Iris pigment epithelial cell (primary cell): ENCODE data around the gene ZNF527.
A peak's percentile ranks its signal among the peaks of the same experiment; 100 is the strongest.
"Not testable (repeated sequence)": the region's sequence is repeated elsewhere in the genome, so short reads cannot be mapped to it uniquely, and the experiment has no call there.

Experiments
- DNase-seq: peaks from one replicate; pipeline ENCODE4 v3.0.0-alpha.2; 2011; ENCODE audit warnings: low read depth

The ZNF527 gene

GRCh38 chr19:37370880-37371661, at the start of gene ZNF527:
TSS of gene ZNF527 (plus strand) at chr19:37371099. CDS start at chr19:37374199, 3,100 bp downstream.
- DNase-seq = peak; percentile 99

DNA sequence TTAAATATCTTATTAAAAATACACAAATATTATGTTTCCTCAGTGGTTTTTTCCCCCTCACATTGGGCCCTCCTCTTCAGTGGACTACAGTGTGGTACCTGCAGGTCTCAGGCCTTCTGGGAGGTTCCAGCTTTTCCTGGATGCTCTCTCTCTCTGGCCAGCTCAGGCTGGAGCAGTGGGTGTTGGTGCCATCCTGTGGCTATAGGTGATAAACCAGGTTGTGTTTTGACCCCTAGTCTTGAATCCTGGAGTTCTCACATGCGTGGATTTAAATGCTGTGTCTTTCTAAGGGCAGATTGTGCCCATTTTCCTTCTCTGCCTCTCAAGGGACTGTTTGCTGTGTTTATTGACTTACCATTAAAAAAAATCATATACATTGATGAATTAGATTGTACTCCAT, 41.2 kb upstream of the ZNF527 start:
- no peak for DNase-seq

GRCh38 chr19:37332839-37333238, 38.1 kb upstream of the ZNF527 start:
- no peak for DNase-seq

- no peak for DNase-seq
Observed at GRCh38 chr19:37333457-37333856, 37.4 kb upstream of the ZNF527 start.

DNA sequence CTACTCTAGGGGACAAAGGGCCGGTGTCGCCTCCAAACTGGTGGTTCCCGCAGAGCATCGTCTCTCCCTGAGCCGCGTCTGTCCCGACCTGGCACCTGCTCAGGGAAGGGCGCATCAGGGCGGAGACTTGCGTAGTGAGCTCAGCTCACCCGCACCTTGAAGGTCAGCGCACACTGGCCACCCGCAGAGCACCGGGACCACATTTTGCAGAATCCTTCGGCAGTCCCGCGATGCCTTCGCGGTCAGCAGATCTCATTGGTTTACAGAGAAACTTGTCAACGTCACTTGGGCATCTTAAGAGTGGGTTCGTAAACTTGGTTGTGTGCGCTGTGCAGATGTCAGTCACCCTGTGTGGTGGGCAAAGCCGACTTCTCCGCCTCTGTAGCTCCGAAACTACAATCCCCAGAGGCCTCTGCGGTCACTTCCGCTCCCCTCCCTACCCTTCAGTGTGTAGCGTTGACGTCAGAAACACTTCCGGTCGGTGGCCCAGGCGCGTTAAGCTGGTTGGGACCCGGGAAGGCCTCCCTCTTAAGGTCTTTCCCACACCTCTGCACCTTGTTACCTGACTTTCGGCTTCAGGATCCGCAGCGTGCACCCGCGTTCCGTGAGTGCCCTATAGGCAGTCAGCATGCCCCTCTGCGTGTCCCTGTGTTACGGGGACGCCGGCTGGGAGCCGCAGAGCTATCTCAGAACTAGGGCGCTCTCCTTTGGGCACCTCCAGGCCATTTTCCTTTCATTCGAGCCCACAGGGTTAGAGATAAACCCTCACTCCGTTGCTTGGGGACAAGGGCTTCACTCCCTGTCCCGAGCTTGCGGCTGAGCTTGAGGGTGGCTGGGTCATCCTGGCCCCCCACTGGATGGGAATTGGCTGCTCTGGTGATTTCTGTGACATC, 36.5 kb upstream of the ZNF527 start:
- DNase-seq = peak; percentile 92

DNA sequence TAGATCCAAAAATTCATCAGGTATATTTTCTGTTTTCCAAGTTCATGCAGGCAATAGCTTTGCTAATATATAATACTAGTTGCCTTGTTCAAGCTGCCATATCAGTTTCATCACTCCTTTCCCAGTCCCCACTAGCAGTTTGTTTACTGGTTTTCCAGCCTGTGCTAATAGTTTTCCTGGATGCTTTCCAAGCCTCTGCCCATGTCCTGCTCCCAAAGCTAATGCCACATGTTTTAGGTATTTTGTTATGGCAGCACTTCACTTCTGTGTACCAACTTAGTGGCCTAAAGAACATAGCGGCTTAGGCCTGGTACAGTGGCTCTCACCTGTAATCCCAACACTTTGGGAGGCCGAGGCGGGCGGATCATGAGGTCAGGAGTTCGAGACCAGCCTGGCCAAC, 28.1 kb upstream of the ZNF527 start:
- DNase-seq = no peak

GRCh38 chr19:37346091-37346490, 24.8 kb upstream of the ZNF527 start:
- no peak for DNase-seq

DNA sequence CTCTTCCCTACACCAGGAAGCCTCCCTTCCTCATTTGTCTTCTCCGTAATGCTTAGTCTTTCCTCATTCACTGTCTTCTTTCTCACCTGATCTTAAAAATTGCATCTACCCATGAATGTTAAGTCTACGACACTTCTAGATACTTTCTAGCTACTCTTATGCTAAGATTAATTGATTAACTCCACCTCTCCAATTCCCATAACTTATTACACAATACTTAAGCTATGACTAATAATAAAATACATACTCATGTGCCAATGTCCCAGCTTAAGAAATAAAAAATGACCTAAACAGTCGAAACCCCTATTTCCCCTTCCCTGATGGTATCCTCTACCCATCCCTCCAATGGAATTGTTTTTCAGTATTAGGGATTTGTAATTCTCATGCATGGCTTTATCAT, 22.8 kb upstream of the ZNF527 start:
- no peak for DNase-seq

DNA sequence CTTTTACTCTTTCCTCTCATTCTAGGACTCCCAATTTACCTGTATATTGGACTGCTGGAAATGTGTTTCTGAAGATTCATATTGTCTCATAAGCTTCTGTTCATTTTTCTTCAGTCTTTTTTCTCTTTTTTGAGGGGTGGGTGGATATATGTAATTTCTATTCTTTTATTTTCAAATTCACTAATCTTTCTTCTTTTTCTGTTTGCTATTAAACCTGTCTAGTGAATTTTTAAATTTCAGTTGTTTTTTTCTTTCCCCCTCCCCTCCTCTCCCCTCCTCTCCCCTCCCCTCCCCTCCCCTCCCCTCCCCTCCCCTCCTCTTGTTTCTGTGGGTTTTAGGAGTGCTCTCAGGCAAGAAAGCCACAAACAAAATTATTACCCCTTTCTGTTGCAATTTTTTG, 16.9 kb upstream of the ZNF527 start:
- no peak for DNase-seq

DNA sequence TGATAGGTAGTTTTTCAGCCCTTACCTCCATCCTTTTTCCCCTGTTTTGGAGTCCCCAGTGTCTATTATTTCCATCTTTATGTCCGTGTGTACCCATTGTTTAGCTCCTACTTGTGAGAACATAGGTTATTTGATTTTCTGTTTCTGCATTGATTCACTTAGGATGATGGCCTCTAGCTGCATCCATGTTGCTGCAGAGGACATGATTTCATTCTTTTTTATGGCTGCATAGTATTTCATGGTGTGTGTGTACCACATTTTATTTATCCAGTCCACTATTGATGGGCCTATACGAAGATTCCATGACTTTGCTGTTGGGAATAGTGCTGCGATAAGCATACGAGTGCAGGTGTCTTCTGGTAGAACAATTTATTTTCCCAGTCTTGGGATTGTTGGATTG, 15.0 kb upstream of the ZNF527 start:
- no peak for DNase-seq

DNA sequence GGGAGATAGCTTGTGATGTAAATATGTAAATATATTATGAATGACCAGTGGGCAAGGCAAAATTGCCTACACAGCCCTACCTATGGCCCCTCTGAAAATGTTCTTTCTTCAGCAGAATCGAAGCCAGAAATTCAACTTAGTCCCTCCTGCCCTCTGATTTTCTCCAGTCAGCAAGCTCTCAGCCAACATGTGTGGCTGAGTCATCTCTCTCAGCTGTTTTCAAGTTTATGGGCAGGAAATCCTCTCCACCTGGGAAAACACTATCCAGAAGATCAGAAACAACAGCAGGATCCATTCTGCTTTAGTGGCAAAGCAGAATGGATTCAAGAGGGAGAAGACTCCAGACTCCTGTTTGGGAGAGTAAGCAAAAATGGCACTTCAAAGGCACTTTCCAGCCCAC, 8.9 kb upstream of the ZNF527 start:
- peak; percentile 85 for DNase-seq

- peak; percentile 36 for DNase-seq
Observed at GRCh38 chr19:37362733-37363132, 8.2 kb upstream of the ZNF527 start.

GRCh38 chr19:37370386-37370879, 466 bp upstream of the ZNF527 start:
- DNase-seq = not testable (repeated sequence)

- DNase-seq = no peak
Observed at GRCh38 chr19:37389234-37389633, 18.3 kb downstream of the ZNF527 start.

DNA sequence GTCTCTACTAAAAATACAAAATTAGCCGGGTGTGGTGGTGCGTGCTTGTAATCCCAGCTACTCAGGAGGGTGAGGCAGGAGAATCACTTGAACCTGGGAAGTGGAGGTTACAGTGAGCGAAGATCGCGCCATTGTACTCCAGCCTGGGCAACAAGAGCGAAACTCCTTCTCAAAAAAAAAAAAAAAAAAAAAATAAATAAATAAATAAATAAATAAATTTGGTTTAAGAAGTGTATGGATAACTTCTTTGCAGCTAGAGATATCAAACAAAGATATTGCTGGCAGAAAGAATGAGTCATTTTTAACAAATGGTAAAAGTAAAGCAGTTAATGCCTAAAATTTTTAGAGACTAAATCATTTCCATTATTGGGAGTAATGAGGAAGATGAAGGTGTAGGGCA, 20.5 kb downstream of the ZNF527 start:
- not testable (repeated sequence) for DNase-seq

GRCh38 chr19:37401078-37401477, 30.2 kb downstream of the ZNF527 start:
- DNase-seq = no peak

GRCh38 chr19:37403403-37403802, 32.5 kb downstream of the ZNF527 start:
- no peak for DNase-seq

DNA sequence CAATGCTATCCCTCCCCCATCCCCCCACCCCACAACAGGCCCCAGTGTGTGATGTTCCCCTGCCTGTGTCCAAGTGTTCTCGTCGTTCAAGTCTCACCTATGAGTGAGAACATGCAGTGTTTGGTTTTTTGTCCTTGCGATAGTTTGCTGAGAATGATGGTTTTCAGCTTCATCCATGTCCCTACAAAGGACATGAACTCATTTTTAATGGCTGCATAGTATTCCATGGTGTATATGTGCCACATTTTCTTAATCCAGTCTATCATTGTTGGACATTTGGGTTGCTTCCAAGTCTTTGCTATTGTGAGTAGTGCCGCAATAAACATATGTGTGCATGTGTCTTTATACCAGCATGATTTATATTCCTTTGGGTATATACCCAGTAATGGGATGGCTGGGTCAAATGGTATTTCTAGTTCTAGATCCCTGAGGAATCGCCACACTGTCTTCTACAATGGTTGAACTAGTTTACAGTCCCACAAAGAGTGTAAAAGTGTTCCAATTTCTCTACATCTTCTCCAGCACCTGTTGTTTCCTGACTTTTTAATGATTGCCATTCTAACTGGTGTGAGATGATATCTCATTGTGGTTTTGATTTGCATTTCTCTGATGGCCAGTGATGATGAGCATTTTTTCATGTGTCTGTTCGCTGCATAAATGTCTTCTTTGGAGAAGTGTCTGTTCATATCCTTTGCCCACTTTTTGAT, 35.4 kb downstream of the ZNF527 start:
- DNase-seq = not testable (repeated sequence)

GRCh38 chr19:37412700-37413099, 41.8 kb downstream of the ZNF527 start:
- DNase-seq = no peak

DNA sequence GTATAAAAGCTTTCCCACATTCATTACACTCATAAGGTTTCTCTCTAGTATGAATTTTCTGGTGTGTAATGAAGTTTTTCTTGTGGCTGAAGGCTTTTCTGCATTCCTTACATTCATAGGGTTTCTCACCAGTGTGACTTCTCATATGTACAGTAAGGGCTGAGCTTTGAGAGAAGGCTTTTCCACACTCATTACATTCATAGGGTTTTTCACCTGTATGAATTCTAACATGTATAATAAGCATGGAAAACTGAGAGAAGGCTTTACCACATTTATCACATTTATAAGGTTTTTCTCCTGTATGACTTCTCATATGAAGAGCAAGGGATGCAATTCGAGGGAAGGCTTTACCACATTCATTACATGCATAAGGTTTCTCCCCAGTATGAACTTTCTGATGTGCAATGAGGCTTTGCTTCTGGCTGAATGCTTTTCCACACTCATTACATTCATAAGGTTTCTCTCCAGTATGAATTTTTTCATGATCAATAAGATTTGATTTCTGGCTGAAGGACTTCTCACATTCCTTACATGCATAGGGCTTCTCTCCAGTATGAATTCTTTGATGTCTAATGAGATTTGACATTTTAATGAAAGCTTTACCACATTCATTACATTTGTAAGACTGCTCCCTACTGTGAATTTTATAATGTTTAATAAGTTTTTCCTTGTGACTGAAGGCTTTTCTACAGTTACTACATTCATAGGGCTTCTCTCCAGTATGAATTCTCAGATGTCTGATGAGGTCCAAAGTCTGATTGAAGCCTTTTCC, 42.6 kb downstream of the ZNF527 start:
- peak; percentile 2 for DNase-seq
